ENCODE measurements around the gene FAM177B.
"Not testable (repeated sequence)": the region's sequence is repeated elsewhere in the genome, so short reads cannot be mapped to it uniquely, and the experiment has no call there.

FAM177B gene

DNA sequence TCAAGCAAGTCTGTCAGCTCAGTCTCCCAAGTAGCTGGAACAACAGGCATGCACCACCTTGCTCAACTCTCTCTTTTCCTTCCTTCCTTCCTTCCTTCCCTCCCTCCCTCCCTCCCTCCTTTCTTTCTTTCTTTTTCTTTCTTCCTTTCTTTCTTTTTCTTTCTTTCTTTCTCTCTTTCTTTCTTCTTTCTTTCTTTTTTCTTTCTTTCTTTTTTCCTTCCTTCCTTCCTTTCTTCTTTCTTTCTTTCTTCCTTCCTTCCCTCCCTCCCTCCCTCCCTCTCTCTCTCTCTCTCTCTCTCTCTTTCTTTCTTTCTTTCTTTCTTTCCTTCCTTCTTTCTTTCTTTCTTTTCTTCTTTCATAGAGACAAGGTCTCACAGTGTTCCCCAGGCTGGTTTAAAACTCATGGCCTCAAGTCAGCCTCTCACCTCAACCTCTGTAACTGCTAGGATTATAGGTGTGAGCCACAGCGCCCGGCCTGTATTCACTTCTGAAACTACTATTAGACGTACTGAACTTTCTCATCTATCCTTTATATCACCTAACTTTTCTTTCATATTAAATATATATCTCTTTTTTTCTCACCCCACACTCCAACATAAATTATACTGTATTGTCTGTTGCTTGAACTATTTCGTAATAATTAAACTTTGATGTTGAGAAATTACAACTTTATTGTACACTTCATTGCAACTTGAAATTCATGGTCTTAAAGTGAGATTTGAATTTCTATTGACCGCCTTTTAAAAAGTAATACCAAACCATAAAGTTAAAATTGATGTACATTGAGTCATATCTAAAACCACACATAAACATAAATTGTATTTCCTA, 4.8 kb downstream of the FAM177B start:
- DNase-seq: not testable (repeated sequence)

DNA sequence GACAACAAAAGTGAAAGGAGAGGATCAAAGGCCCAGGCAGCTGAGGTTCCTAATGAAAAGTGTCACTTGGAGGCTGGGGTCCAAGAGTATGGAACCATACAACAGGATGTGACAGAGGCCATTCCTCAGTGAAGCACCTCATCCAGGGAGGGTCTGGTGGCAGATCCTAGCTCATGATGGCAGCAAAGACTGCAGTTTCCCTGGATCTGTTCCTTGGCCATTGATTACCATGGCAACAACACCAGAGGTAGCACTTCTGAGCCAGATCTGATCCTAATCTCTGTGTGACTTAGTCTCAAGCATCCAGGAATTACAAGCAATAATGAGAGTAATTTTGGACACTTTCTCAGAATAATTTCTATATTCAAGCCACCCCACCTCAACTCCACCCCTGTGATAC, 12.9 kb downstream of the FAM177B start:
- no peak for DNase-seq

GRCh38 chr1:222750651-222751050, 13.6 kb downstream of the FAM177B start:
- no peak for DNase-seq

DNA sequence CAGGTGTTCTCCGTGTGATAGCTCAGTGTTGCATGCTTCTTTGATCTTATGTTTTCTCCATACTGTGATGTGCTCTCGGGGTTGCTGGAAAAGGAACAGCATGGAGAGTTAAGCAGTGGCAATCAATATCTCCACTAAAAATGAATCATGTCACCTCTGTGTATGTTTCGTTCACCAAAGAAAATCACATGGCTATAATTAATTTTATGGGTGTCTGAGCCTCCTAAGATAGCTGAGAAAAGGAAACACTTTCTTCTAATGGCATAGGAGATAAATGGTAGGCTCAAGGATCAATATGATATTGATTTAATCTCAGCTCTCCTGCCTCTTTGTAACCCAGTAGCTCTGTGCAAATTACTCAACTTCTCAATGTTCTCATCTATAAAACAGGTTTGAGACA, 14.3 kb downstream of the FAM177B start:
- no peak for DNase-seq

DNA sequence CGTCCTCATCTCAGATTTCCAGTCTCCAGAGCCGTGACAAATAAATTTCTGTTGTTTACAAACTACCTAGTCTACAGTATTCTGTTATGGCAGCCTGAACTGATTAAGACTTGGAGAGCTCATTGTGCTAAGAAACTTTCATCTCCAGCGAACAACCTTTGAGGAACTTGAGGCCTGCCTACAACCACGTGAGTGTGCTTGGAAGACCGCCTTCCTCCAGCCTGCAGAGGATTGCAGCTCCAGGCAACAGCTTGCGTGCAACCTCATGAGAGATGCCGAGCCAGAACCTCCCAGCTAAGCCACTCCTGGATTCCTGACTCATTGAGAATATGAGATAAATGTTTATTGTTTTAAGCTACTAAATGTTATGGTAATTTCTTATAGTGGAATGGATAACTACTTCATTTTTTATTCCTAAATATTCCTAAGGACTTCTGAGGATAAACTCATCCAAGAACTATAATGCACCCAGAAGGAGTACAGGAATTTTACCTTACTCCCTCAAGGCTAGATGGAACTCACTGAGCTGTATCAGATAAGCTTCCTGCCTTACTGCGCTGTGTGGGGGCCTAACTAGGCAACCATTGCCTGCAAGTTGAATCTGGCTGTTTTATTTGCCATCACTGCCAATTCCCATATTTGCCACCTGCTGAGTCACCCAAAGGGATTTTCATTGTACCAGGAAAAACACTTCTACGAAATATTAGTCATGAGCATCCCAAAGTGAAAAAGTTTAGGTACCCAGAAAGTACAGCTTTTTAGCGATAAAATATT, 17.6 kb downstream of the FAM177B start:
- DNase-seq: peak; percentile 92

DNA sequence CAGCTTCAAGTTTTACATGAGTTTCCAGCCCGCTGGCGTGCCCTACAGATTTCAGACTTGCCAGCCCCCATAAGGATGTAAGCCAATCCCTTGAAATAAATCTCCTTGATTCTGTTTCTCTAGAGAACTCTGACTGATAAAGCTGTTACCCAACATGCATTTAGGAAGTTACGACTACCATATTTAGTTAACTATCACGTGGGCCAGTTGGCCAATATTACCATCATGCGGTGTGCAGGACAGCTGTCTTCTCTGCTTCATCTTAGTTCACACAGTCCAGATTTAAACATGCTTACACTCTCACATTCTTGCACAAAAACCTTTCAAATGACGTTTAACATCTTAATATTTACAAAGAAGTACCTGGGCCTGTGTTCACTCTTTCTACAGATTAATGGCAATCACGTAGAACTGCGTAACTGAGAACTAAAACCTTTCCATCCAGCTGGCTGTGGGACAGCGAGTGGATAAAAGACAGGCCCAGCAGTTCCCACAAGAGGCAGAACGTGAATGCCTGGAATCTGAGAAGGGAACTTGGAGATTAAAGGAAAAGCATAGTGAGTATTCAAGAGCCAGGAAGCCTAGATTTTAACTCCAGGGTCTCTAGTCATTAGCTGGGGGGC, 20.8 kb downstream of the FAM177B start:
- DNase-seq: no peak

- DNase-seq: no peak
These were observed 22.5 kb downstream of the FAM177B start for GRCh38 chr1:222759451-222760035.

DNA sequence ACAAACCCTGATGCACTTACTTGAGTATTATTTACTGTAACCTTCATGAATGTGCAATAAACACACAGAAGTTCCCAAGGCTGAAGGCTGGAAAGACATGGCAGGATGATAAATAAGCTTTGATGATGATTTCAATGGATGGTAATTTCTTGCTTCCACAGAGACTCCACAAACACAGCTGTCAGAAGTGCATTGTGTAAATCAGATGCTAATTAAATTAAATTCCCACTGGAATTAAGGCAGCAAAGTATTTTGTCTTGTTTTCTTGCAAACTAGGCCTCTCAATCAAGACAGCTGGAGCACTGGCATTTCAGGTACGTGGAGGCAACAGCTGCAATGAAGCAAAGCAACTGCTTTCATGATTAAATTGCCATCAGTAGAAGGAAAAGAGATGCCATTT, 24.1 kb downstream of the FAM177B start:
- no peak for DNase-seq

GRCh38 chr1:222762178-222762577, 25.2 kb downstream of the FAM177B start:
- DNase-seq: not testable (repeated sequence)

DNA sequence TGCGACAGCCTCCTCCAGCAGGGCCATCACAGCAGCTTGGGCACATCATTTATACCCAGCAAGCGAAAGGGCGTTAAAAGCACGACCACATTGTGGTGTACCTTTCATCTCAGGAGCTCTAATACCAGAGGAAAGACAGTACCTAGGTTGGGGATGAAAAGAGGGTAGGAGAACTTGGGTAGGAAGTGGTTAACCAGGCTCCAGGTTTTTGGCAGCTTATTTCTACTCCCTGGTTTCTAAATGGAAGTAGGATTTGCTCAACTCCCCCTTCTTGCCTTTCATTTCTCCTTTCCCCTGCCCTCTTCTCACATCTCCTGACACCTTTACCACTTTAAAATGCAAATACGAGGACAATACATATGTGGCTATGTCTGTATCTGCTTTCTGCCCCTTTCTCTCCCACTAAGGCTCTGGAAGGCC, 30.2 kb downstream of the FAM177B start:
- no peak for DNase-seq

DNA sequence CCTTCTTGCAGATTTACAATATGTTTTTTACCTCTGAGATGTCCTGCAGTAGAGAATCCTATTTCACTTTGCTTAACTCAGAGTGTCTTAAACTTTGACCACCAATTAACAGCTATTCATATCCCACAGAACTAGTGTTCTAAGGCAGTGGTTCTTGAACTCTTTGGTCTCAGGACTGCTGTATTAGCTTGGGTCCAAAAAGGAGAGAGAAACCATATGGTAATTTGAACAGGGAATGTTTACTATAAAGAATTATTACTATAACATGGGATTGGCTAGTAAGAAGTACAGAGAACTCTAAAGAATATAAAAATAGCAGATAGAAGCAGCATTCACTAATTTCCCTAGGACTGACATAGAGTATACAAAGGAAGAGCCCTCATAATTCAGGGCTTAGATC, 31.6 kb downstream of the FAM177B start:
- DNase-seq: no peak

GRCh38 chr1:222769181-222769580, 32.2 kb downstream of the FAM177B start:
- DNase-seq: no peak

DNA sequence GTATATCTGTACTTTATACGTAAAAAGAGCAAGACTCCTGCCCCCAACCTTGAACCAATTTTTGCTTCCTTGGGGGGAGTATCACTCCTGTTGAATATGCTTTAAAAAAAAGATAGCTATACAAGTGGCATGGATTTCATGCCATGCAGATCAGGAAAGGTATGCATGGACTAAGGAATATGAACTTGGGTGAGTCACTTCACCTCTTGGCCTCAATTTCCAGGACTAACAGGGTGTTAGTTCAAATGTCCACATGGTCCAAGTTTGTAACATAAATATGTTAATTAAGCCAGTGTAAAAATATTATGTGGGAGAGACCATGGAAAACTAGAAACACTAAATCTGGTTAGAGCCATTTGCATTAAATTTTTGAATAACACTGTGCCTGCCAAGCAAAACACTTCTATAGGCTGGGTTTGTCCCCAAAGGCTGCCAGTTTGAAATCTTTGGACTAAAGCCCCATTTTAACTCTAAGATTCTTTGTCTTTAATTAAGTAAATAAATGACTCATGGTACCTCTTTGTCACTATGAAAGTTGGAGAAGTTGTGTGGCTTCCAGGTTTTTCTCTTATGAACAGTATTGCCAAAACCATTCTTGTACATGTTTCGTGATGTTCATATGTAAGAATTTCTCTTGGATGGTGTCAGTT, 33.1 kb downstream of the FAM177B start:
- DNase-seq: peak; percentile 31

GRCh38 chr1:222772996-222773379, 36.0 kb downstream of the FAM177B start:
- no peak for DNase-seq

GRCh38 chr1:222777463-222777862, 40.5 kb downstream of the FAM177B start:
- no peak for DNase-seq

GRCh38 chr1:222777977-222778376, 41.0 kb downstream of the FAM177B start:
- DNase-seq: no peak

GRCh38 chr1:222781251-222781650, 44.2 kb downstream of the FAM177B start:
- no peak for DNase-seq

GRCh38 chr1:222783051-222783450, 46.0 kb downstream of the FAM177B start:
- no peak for DNase-seq

GRCh38 chr1:222784371-222784770, 47.4 kb downstream of the FAM177B start:
- no peak for DNase-seq

DNA sequence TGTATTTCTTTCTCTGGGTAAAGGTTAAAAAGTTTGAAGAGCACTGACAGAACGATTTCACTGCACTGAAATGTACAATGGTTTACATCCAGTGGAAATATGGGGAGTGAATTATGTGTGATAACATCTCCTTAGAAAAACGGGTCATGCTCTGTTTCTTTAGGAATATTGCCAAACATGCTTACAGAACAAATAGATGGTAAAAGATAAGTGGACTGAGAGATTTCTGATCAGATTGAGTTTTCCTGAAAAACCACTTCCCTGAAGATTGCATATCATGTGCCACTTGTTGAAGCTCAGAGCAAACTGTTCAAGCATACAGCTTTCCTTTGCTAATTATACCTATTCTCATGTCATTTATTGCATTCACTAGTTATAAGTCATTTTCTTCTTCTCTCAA, 47.9 kb downstream of the FAM177B start:
- DNase-seq: no peak

DNA sequence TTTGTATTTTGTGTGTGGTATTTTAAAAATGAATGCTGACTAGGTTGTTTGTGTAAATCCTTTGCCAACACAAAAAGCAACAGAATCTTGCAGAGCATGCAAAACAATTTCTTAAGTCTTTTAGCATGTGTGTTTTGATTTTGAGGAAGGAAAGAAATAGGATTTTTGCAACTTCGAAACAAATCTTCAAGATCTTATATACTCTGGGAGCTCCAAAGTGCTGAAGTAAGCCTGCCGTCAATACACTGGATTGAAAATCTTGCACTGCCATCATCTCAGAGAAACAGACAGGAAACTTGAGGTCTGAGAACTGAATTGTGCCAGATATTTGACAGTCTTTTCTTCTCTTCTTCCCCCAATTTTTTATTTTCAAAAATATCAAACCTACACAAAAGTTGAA, 48.5 kb downstream of the FAM177B start:
- DNase-seq: no peak

DNA sequence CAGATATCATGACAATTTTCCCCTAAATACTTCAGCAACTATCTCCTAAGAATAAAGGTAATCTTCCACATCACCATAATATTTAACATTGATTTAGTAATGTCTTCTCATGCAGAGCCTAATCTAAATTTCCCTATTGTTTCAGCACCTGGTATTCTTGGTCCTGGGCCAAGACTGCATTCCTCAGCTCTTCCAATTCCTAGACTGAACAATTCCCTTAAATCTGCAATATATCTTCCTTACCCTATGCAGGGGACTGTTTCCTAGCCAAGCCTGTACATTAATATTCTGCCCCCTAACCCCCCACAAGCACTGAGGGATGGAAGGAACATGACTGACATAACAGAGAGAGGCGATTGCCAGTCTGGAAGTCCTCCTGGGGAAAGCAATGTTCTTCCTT, 49.1 kb downstream of the FAM177B start:
- DNase-seq: no peak

- no peak for DNase-seq
These were observed 50.7 kb downstream of the FAM177B start for GRCh38 chr1:222787729-222788128.
